ENCODE data around the gene CYBRD1. TPM values are rescaled to one million over a fixed set of nuclear protein-coding genes. Genes with fewer than 3 reads are reported as not detected.

The CYBRD1 gene
- polyA plus RNA-seq, 1 experiment: 157 TPM

- Histone ChIP-seq H3K9me3 (ENCODE audit: control insufficient read depth, insufficient read depth, low read length) (no peaks in the 10 kb centered on the region), H3K27ac (ENCODE audit: low read depth, low read length) (no peak overlapping the region), H3K27me3 (ENCODE audit: control insufficient read depth, insufficient read depth, low read length) (no peaks in the 10 kb centered on the region), H3K4me3 (ENCODE audit: low read depth, low read length) (no peak overlapping the region)
- ChIA-PET POLR2A (no interaction called here), CTCF (no interaction called here)
- no peak for DNase-seq (ENCODE audit: low read depth, low spot score)
- TF ChIP-seq, protein P1, sequence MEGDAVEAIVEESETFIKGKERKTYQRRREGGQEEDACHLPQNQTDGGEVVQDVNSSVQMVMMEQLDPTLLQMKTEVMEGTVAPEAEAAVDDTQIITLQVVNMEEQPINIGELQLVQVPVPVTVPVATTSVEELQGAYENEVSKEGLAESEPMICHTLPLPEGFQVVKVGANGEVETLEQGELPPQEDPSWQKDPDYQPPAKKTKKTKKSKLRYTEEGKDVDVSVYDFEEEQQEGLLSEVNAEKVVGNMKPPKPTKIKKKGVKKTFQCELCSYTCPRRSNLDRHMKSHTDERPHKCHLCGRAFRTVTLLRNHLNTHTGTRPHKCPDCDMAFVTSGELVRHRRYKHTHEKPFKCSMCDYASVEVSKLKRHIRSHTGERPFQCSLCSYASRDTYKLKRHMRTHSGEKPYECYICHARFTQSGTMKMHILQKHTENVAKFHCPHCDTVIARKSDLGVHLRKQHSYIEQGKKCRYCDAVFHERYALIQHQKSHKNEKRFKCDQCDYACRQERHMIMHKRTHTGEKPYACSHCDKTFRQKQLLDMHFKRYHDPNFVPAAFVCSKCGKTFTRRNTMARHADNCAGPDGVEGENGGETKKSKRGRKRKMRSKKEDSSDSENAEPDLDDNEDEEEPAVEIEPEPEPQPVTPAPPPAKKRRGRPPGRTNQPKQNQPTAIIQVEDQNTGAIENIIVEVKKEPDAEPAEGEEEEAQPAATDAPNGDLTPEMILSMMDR (IDR thresholded peaks at IDR 0.05; ENCODE audit: low read depth, low read length): no peak
Measured at GRCh38 chr2:171592036-171592555, 69.8 kb downstream of the CYBRD1 start.

- H3K27ac ChIP-seq (ENCODE audit: low read depth, low read length): no peak overlapping the region
- CTCF ChIA-PET: interaction anchor here (0.7 to 2.0 kb wide), 7 partner anchors 22 to 532 kb away, joined by 3 to 9 read pairs (median 5); no protein-coding TSS in a partner anchor
- DNase-seq (ENCODE audit: low read depth, low spot score): no peak
Measured at GRCh38 chr2:171595456-171595855, 73.2 kb downstream of the CYBRD1 start.

DNA sequence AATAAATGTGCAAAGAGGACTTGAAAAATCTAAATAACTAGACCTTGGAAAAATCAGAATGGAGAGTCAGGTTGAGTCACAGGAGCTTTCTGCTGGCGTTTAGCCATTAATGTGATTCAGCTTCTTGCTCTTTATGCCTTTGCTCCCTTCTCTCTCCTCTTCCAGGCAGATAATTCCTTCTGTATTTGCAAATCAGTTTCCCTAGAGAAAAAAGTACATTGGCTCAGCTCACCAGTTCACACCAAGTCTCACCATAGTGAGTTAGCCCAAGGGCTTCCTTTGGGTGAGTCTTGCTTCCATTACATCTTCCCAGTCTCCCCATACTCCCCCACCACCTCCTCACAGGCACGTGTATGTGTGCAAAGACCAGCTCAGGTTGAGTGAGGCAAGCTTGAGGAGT lies 73.6 kb downstream of the CYBRD1 start:
- POLR2A ChIA-PET: no interaction called here
- TF ChIP-seq, protein P1 (IDR thresholded peaks at IDR 0.05; ENCODE audit: low read depth, low read length): no peak
- Histone ChIP-seq H3K9me3 (ENCODE audit: control insufficient read depth, insufficient read depth, low read length) (no peaks in the 10 kb centered on the region), H3K4me3 (ENCODE audit: low read depth, low read length) (no peak overlapping the region), H3K27ac (ENCODE audit: low read depth, low read length) (peak overlapping the region; percentile 3), H3K27me3 (ENCODE audit: control insufficient read depth, insufficient read depth, low read length) (no peaks in the 10 kb centered on the region)
- CTCF ChIA-PET: interaction anchor here (1.0 to 2.0 kb wide), 6 partner anchors 22 to 532 kb away, joined by 3 to 9 read pairs (median 5); no protein-coding TSS in a partner anchor
- peak; percentile 77 for DNase-seq (ENCODE audit: low read depth, low spot score)

More at GRCh38 chr2:171595456-171595855, 73.2 kb downstream of the CYBRD1 start:
- Histone ChIP-seq H3K27me3 (ENCODE audit: control insufficient read depth, insufficient read depth, low read length) (no peaks in the 10 kb centered on the region), H3K9me3 (ENCODE audit: control insufficient read depth, insufficient read depth, low read length) (no peaks in the 10 kb centered on the region), H3K4me3 (ENCODE audit: low read depth, low read length) (no peak overlapping the region)
- TF ChIP-seq, protein P1 (IDR thresholded peaks at IDR 0.05; ENCODE audit: low read depth, low read length): no peak
- POLR2A ChIA-PET: no interaction called here

DNA sequence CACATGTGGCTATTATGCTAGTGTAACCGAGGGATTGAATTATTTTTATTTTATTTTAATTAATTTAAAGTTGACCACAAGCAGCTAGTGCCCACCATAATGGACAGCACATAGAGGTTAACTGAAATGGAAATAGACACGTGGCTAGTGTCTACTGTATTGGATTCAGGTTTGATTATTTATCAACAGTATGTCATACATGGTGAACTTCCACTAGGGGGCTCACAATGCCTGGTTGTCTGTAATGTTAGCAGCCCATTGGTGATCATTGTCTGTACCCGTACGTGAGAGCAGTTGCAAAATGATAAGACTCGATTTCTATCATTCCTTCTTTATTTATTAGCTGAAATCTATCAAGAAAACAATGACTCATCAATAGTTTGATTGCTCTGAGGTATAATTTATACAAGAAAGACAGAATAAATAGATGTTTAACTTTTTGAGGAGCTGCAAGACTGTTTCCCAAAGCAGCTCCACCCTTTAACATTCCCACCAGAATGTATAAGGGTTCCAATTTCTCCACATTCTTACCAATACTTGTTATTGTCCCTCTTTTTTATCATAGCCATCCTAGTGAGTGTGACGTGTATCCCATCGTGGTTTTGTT lies 76.5 kb downstream of the CYBRD1 start:
- Histone ChIP-seq H3K27me3 (ENCODE audit: control insufficient read depth, insufficient read depth, low read length) (peaks cover 2% of the 10 kb centered on the region), H3K4me3 (ENCODE audit: low read depth, low read length) (no peak overlapping the region), H3K9me3 (ENCODE audit: control insufficient read depth, insufficient read depth, low read length) (no peaks in the 10 kb centered on the region), H3K27ac (ENCODE audit: low read depth, low read length) (no peak overlapping the region)
- peak; percentile 34 for DNase-seq (ENCODE audit: low read depth, low spot score)
- TF ChIP-seq, protein P1 (IDR thresholded peaks at IDR 0.05; ENCODE audit: low read depth, low read length): peak; percentile 89
- ChIA-PET POLR2A (no interaction called here), CTCF (interaction anchor here (0.6 to 2.4 kb wide), 38 partner anchors 8 to 1137 kb away, joined by 3 to 16 read pairs (median 4); partner anchors contain the start of gene DLX2)

GRCh38 chr2:171600126-171600525 lies 77.9 kb downstream of the CYBRD1 start:
- TF ChIP-seq, protein P1 (IDR thresholded peaks at IDR 0.05; ENCODE audit: low read depth, low read length): no peak
- Histone ChIP-seq H3K4me3 (ENCODE audit: low read depth, low read length) (no peak overlapping the region), H3K27me3 (ENCODE audit: control insufficient read depth, insufficient read depth, low read length) (peaks cover 6% of the 10 kb centered on the region), H3K27ac (ENCODE audit: low read depth, low read length) (no peak overlapping the region), H3K9me3 (ENCODE audit: control insufficient read depth, insufficient read depth, low read length) (no peaks in the 10 kb centered on the region)
- DNase-seq (ENCODE audit: low read depth, low spot score): no peak
- POLR2A ChIA-PET: no interaction called here
- CTCF ChIA-PET: interaction anchor here (0.6 to 2.4 kb wide), 7 partner anchors 12 to 513 kb away, joined by 3 to 13 read pairs (median 4); no protein-coding TSS in a partner anchor

All from AG04450 (cell line).